ENCODE results near the gene CHADL.
"Not testable (repeated sequence)": the region's sequence is repeated elsewhere in the genome, so short reads cannot be mapped to it uniquely, and the experiment has no call there.

CHADL gene

DNA sequence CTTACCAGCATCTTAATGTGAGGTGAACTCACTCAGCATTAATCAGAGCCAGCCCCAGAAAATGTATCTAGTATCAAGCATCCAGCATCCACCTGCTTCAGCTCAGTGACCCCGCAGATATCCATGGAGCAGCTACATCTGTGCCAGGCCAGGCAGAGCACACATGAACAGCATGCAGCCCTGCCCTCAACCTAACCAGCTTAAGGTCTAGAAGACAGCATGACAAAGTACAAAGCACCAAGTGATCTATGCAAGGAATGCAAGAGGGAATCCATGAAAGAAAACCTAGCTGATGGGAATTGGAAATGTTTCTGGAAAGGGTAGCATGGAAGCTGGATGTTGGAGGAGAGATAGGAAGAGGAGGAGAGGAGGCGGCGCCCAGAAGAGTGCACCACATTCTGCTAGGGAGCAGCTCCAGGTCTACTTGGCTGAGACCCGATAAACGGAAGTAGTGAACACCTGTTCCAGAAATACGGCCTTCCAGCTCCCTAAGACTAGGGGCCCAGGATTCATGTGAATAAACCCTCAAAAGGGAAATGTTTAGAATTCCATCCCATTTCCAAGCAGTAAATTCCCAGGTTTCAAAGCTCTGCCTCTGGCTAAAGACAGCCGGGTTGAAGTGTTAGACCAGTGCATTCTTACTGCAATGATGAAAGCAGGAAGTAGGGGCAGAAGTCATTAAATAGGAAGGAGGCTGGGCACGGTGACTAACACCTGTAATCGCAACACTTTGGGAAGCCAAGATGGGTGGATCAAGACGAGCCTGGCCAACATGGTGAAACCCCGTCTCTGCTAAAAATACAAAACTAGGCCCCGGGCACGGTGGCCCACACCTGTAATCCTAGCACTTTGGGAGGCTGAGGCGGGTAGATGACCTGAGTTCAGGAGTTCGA, 59.1 kb downstream of the CHADL start:
- no peak for DNase-seq (ENCODE audit: low read depth)

GRCh38 chr22:41180926-41181325, 59.8 kb downstream of the CHADL start:
- DNase-seq (ENCODE audit: low read depth), result no peak

DNA sequence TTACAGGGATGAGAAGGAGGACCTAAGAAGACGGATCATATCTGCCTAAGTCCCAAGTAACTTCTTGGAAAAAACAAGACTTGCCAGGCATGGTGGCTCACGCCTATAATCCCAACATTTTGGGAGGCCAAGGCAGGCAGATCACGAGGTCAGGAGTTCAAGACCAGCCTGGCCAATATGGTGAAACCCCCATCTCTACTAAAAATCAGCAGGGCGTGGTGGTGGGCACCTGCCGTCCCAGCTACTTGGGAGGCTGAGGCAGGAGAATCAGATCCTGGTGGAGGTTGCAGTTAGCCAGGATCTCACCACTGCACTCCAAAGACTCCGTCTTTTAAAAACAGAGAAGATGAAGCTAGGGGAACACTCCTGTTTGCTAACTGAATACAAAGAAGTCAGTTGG, 60.4 kb downstream of the CHADL start:
- DNase-seq (ENCODE audit: low read depth), result not testable (repeated sequence)
